Caki2 (cell line): Measurements from ENCODE around the gene OR1J4. TPM values are rescaled to one million over a fixed set of nuclear protein-coding genes. Genes with fewer than 3 reads are reported as not detected.

ENCODE experiments used
- DNase-seq: peaks from one replicate; pipeline ENCODE4 v3.0.0-alpha.2; 2015; ENCODE audit warnings: low read depth
- in situ Hi-C: cut with HindIII; loops from 2 replicates; pipeline ENCODE4 v1.10.0; 2016; ENCODE audit warnings: low sequenced_read_pairs, low pct_unique_long_range_greater_than_20kb, mixed read lengths
- total RNA-seq: library from RNA; depleted of rRNA; stranded (reverse); fragments of >200 nt; shearing (Covaris generic); gene quantifications from 2 replicates; pipeline ENCODE4 v1.2.3, GENCODE V29; 2014; ENCODE audit warnings: low replicate concordance; rRNA removed

Gene OR1J4
- total RNA-seq, 1 experiment from 2014 or later = not detected

- DNase-seq = no peak
Measured at GRCh38 chr9:122561446-122561845, 42.5 kb downstream of the OR1J4 start.

GRCh38 chr9:122562134-122562760 lies 43.3 kb downstream of the OR1J4 start:
- DNase-seq = no peak
- in situ Hi-C loops = no loop called here

More at GRCh38 chr9:122561446-122561845, 42.5 kb downstream of the OR1J4 start:
- in situ Hi-C loops = no loop called here

GRCh38 chr9:122567901-122568300 lies 49.0 kb downstream of the OR1J4 start:
- no peak for DNase-seq
- in situ Hi-C loops = no loop called here

Other genes starting within 250 kb of the OR1J4 start
- gene PTGS1, start 148.1 kb upstream of the OR1J4 start, total RNA-seq = 2.6 and 7.6 TPM in 2 replicates
- gene OR1J1, start 41.2 kb upstream of the OR1J4 start, total RNA-seq = not detected in 2 replicates
- gene OR1J2, start 8.3 kb upstream of the OR1J4 start, total RNA-seq = not detected in 2 replicates
- gene OR1N1, start 8.2 kb downstream of the OR1J4 start, total RNA-seq = not detected in 2 replicates
- not detected in 2 replicates for gene OR1N2, start 34.0 kb downstream of the OR1J4 start, total RNA-seq
- gene OR1L8, start 64.2 kb downstream of the OR1J4 start, total RNA-seq = 0.12 TPM in 1 of 2 replicates, not detected in the other
- gene OR1Q1, start 95.6 kb downstream of the OR1J4 start, total RNA-seq = not detected in 2 replicates
- not detected in 2 replicates for gene OR1B1, start 138.5 kb downstream of the OR1J4 start, total RNA-seq
- gene OR1L1, start 142.6 kb downstream of the OR1J4 start, total RNA-seq = not detected in 2 replicates
- not detected in 2 replicates for gene OR1L3, start 156.0 kb downstream of the OR1J4 start, total RNA-seq
- gene OR1L4, start 204.8 kb downstream of the OR1J4 start, total RNA-seq = not detected in 2 replicates
- gene OR1L6, start 223.2 kb downstream of the OR1J4 start, total RNA-seq = not detected in 2 replicates